ENCODE results near the gene SYNE4.

- TF ChIP-seq CTCF (IDR thresholded peaks at IDR 0.05; ENCODE audit: insufficient read depth, low read length) = no peak
- no peak for TF ChIP-seq REST (IDR thresholded peaks at IDR 0.05; ENCODE audit: insufficient replicate concordance, low read depth)
- no peak for TF ChIP-seq POLR2AphosphoS5 (IDR thresholded peaks at IDR 0.05; ENCODE audit: low read depth)
Measured at GRCh38 chr19:35978271-35978670, 30.3 kb downstream of the SYNE4 start.
